HCT116 (cell line): ENCODE measurements around the gene PADI3.

Experiments
- CEBPB ChIP-seq: IDR thresholded peaks from 2 replicates; pipeline ENCODE4 v1.6.1; 2012; ENCODE audit warnings: low read depth
- EZH2 ChIP-seq: fragments of 200-600 bp; sonication (generic); IDR thresholded peaks from 2 replicates; pipeline ENCODE4 v1.6.1; 2017; ENCODE audit warnings: antibody characterized with exemption, mixed run types
- EZH2phosphoT487 ChIP-seq: fragments of 200-600 bp; IDR thresholded peaks from 2 replicates; pipeline ENCODE4 v1.6.1; 2018; ENCODE audit warnings: antibody characterized with exemption, borderline replicate concordance
- POLR2A ChIP-seq: IDR thresholded peaks from 2 replicates; pipeline ENCODE4 v1.7.0; 2011; ENCODE audit warnings: borderline replicate concordance; ENCODE audit not compliant: insufficient read depth, insufficient read length; ENCODE audit errors: extremely low read depth
- POLR2AphosphoS5 ChIP-seq: IDR thresholded peaks from 2 replicates; pipeline ENCODE4 v1.6.1; 2011; ENCODE audit warnings: mild to moderate bottlenecking, low read depth, low read length, moderate library complexity
- TCF7L2 ChIP-seq: IDR thresholded peaks from 2 replicates; pipeline ENCODE4 v1.7.0; 2011; ENCODE audit warnings: borderline replicate concordance, inconsistent platforms; ENCODE audit not compliant: insufficient read depth, insufficient read length; ENCODE audit errors: extremely low read depth
- ZFX ChIP-seq: fragments of 450-650 bp; IDR thresholded peaks from 2 replicates; pipeline ENCODE4 v1.6.1; 2017
- TF ChIP-seq, protein P1 (sequence below), 3 experiments: fragments of 200-600 bp in 1 of 3; sonication (generic) in 1 of 3; IDR thresholded peaks in 2 of 3; conservative IDR thresholded peaks in 1 of 3; 2 replicates each; pipeline ENCODE4 v1.5.1; 2012 to 2017; ENCODE audit warnings: low read depth in 2 of 3, low read length in 2 of 3, antibody characterized with exemption in 1 of 3, borderline replicate concordance in 1 of 3, control low read depth in 1 of 3, mild to moderate bottlenecking in 1 of 3, mixed read lengths in 1 of 3, mixed run types in 1 of 3, moderate library complexity in 1 of 3; ENCODE audit not compliant: insufficient read depth in 1 of 3
- TF ChIP-seq, protein P2 (sequence below): IDR thresholded peaks from 2 replicates; pipeline ENCODE4 v1.6.1; 2012; ENCODE audit warnings: low read depth
- TF ChIP-seq, protein P3 (sequence below): IDR thresholded peaks from 2 replicates; pipeline ENCODE4 v1.6.1; 2012
- TF ChIP-seq, protein P4 (sequence below): IDR thresholded peaks from 2 replicates; pipeline ENCODE4 v1.6.1; 2011; ENCODE audit warnings: mild to moderate bottlenecking, low read length, moderate library complexity; ENCODE audit not compliant: insufficient replicate concordance; ENCODE audit errors: extremely low read depth

DNA sequence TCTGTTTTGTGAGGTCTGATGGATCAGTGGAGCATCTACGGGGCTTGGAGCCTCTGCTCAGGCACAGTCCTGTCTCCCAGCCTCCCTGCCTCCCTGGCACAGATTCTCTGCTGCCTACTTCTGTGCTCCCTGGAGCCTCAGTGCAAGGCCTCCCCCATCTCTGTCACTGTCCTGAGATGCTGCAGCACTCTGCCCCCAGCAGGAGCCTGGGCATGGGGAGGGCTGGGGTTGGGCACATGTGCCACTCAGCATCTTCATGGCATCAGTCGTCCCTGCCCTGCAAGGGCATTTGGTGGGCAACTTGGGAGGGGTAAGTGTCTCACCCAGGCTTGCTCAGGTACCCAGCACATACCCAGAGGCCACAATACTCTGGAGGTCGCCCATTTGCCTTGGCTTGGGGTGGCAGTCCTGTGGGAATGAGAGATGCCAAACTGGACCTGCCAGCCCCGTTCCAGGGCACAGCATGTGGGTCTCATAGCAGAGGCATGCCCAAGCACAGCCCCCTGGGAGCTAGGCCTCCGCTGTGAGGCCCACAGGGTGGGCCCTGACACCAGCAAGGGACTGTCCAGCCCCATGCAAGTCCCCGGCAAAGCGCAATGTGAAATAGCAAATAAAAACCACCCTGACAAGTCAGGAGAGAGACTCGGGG, 28.7 kb downstream of the PADI3 start:
- TF ChIP-seq, protein P1, sequence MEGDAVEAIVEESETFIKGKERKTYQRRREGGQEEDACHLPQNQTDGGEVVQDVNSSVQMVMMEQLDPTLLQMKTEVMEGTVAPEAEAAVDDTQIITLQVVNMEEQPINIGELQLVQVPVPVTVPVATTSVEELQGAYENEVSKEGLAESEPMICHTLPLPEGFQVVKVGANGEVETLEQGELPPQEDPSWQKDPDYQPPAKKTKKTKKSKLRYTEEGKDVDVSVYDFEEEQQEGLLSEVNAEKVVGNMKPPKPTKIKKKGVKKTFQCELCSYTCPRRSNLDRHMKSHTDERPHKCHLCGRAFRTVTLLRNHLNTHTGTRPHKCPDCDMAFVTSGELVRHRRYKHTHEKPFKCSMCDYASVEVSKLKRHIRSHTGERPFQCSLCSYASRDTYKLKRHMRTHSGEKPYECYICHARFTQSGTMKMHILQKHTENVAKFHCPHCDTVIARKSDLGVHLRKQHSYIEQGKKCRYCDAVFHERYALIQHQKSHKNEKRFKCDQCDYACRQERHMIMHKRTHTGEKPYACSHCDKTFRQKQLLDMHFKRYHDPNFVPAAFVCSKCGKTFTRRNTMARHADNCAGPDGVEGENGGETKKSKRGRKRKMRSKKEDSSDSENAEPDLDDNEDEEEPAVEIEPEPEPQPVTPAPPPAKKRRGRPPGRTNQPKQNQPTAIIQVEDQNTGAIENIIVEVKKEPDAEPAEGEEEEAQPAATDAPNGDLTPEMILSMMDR (IDR thresholded peaks at IDR 0.05 in 2 of 3, conservative IDR thresholded peaks at IDR 0.05 in 1 of 3; ENCODE audit: borderline replicate concordance in 1 of 3, insufficient read depth in 1 of 3, low read depth in 2 of 3, low read length in 2 of 3), result no peak
- TF ChIP-seq EZH2 (no peak), EZH2phosphoT487 (no peak), ZFX (no peak), TCF7L2 (no peak), POLR2AphosphoS5 (no peak), CEBPB (no peak), POLR2A (no peak)
- TF ChIP-seq, protein P2, sequence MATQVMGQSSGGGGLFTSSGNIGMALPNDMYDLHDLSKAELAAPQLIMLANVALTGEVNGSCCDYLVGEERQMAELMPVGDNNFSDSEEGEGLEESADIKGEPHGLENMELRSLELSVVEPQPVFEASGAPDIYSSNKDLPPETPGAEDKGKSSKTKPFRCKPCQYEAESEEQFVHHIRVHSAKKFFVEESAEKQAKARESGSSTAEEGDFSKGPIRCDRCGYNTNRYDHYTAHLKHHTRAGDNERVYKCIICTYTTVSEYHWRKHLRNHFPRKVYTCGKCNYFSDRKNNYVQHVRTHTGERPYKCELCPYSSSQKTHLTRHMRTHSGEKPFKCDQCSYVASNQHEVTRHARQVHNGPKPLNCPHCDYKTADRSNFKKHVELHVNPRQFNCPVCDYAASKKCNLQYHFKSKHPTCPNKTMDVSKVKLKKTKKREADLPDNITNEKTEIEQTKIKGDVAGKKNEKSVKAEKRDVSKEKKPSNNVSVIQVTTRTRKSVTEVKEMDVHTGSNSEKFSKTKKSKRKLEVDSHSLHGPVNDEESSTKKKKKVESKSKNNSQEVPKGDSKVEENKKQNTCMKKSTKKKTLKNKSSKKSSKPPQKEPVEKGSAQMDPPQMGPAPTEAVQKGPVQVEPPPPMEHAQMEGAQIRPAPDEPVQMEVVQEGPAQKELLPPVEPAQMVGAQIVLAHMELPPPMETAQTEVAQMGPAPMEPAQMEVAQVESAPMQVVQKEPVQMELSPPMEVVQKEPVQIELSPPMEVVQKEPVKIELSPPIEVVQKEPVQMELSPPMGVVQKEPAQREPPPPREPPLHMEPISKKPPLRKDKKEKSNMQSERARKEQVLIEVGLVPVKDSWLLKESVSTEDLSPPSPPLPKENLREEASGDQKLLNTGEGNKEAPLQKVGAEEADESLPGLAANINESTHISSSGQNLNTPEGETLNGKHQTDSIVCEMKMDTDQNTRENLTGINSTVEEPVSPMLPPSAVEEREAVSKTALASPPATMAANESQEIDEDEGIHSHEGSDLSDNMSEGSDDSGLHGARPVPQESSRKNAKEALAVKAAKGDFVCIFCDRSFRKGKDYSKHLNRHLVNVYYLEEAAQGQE, result no peak
- TF ChIP-seq, protein P3, sequence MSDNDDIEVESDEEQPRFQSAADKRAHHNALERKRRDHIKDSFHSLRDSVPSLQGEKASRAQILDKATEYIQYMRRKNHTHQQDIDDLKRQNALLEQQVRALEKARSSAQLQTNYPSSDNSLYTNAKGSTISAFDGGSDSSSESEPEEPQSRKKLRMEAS, result no peak
- TF ChIP-seq, protein P4, sequence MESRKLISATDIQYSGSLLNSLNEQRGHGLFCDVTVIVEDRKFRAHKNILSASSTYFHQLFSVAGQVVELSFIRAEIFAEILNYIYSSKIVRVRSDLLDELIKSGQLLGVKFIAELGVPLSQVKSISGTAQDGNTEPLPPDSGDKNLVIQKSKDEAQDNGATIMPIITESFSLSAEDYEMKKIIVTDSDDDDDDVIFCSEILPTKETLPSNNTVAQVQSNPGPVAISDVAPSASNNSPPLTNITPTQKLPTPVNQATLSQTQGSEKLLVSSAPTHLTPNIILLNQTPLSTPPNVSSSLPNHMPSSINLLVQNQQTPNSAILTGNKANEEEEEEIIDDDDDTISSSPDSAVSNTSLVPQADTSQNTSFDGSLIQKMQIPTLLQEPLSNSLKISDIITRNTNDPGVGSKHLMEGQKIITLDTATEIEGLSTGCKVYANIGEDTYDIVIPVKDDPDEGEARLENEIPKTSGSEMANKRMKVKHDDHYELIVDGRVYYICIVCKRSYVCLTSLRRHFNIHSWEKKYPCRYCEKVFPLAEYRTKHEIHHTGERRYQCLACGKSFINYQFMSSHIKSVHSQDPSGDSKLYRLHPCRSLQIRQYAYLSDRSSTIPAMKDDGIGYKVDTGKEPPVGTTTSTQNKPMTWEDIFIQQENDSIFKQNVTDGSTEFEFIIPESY, result no peak
